ENCODE measurements around the gene NKIRAS2.

DNA sequence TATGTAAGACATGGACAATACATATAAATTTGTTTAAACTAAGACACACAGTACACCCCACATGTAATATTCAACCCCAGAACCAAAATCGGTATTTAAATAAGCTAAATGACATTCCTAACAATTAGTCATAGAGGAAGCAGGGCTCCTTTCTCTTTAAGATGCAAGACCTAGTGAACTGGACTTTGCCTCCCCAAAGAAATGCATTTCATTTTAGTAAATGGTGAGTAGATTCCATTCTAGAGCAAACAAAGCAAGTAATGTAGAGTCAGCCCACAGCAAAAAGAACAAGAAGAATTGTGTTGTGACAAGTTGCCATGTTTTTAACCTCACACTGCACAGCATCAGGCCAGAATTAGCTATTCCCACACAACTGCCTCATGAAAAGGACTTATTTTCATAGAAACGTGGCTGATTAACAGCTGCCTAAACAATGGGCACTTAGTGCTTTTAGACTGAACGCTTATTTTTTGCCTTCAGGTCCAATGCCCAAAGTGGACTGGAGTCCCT is 17.0 kb upstream of the NKIRAS2 start:
- TF ChIP-seq POLR2A (IDR thresholded peaks at IDR 0.05): no peak
- TF ChIP-seq, protein P1, sequence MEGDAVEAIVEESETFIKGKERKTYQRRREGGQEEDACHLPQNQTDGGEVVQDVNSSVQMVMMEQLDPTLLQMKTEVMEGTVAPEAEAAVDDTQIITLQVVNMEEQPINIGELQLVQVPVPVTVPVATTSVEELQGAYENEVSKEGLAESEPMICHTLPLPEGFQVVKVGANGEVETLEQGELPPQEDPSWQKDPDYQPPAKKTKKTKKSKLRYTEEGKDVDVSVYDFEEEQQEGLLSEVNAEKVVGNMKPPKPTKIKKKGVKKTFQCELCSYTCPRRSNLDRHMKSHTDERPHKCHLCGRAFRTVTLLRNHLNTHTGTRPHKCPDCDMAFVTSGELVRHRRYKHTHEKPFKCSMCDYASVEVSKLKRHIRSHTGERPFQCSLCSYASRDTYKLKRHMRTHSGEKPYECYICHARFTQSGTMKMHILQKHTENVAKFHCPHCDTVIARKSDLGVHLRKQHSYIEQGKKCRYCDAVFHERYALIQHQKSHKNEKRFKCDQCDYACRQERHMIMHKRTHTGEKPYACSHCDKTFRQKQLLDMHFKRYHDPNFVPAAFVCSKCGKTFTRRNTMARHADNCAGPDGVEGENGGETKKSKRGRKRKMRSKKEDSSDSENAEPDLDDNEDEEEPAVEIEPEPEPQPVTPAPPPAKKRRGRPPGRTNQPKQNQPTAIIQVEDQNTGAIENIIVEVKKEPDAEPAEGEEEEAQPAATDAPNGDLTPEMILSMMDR (IDR thresholded peaks at IDR 0.05): no peak

Measured in esophagus squamous epithelium (tissue), 4 donors.